Tibial nerve (tissue), 4 donors: ENCODE results near the gene COPS7B. TPM values are rescaled to one million over a fixed set of nuclear protein-coding genes. Genes with fewer than 3 reads are reported as not detected.

ENCODE experiments used
- DNase-seq, 2 donors: peaks; one replicate each; pipeline ENCODE4 v3.0.0-alpha.2; 2019; ENCODE audit warnings: low spot score in 2 of 2
- H3K27ac ChIP-seq, 4 donors: fragments of 200-600 bp; sonication (generic) in 3 of 4; one replicate each; pipeline ENCODE4 v1.5.1; 2017 to 2019; ENCODE audit warnings: mild to moderate bottlenecking in 1 of 4
- H3K27me3 ChIP-seq, 2 donors: fragments of 200-600 bp; sonication (generic) in 1 of 2; one replicate each; pipeline versions ENCODE4 v1.5.1 to v1.6.0; 2017 to 2019
- H3K36me3 ChIP-seq, 3 donors: fragments of 200-600 bp; sonication (generic); one replicate each; pipeline ENCODE4 v1.5.1; 2018 to 2019
- H3K4me1 ChIP-seq, 4 donors: fragments of 200-600 bp; sonication (generic) in 3 of 4; one replicate each; pipeline ENCODE4 v1.5.1; 2017 to 2019
- H3K4me3 ChIP-seq, 4 donors: fragments of 200-600 bp; sonication (generic) in 3 of 4; one replicate each; pipeline ENCODE4 v1.5.1; 2017 to 2019; ENCODE audit warnings: mild to moderate bottlenecking in 1 of 4, moderate library complexity in 1 of 4
- H3K9me3 ChIP-seq, 4 donors: fragments of 200-600 bp; sonication (generic) in 3 of 4; one replicate each; pipeline ENCODE4 v1.5.1; 2017 to 2019
- CTCF ChIP-seq, 5 experiments: fragments of 200-600 bp in 3 of 5; fragments of 450-650 bp in 2 of 5; sonication (generic) in 3 of 5; IDR thresholded peaks; one replicate each; pipeline ENCODE4 v1.5.1; 2016 to 2019; ENCODE audit warnings: antibody characterized with exemption in 5 of 5, mild to moderate bottlenecking in 3 of 5, moderate library complexity in 2 of 5
- EP300 ChIP-seq, 2 donors: sonication (generic); formaldehyde crosslinking; IDR thresholded peaks; one replicate each; pipeline ENCODE4 v1.6.1; 2017; ENCODE audit warnings: antibody characterized with exemption in 2 of 2, mild to moderate bottlenecking in 1 of 2
- POLR2A ChIP-seq, 2 donors: fragments of 450-650 bp; IDR thresholded peaks; one replicate each; pipeline ENCODE4 v1.6.1; 2017; ENCODE audit warnings: antibody characterized with exemption in 2 of 2, mild to moderate bottlenecking in 2 of 2, moderate library complexity in 2 of 2
- WGBS, 2 donors: methylation state at CpG; one replicate each; pipeline ENCODE4 v1.1.5; 2018; 5-methylcytosine and 5-hydroxymethylcytosine counted together
- total RNA-seq, 4 donors: library from RNA; depleted of rRNA; stranded (reverse); fragments of >200 nt; gene quantifications; one replicate each; pipeline ENCODE4 v1.1.0, GENCODE V29; 2016

COPS7B gene
- total RNA-seq, 4 donors from 2014 or later = 26.0 to 89.4 (median 42.5) TPM

GRCh38 chr2:231781798-231782726, 4.2 kb upstream of the COPS7B start:
- no peak for TF ChIP-seq POLR2A (IDR thresholded peaks at IDR 0.05)
- TF ChIP-seq CTCF (IDR thresholded peaks at IDR 0.05) = no peak
- TF ChIP-seq EP300 (IDR thresholded peaks at IDR 0.05) = no peak
- no peaks in the 10 kb centered on the region for H3K36me3 ChIP-seq
- H3K27ac ChIP-seq = peak overlapping the region; percentile 80 to 89 (median 88)
- peaks cover 0 to 56% (median 30%) of the 10 kb centered on the region in 4 donors for H3K4me1 ChIP-seq
- peak overlapping the region; percentile 62 to 93 (median 85) for H3K4me3 ChIP-seq
- peak in 1 of 2 donors; percentile 10 for DNase-seq
- no peaks in the 10 kb centered on the region for H3K9me3 ChIP-seq
- WGBS, 2 donors = 4 to 5% methylated on average over 12 of the region's 12 CpGs
- no peaks in the 10 kb centered on the region for H3K27me3 ChIP-seq

GRCh38 chr2:231785413-231785812, 832 bp upstream of the COPS7B start:
- Histone ChIP-seq H3K4me1 (peaks cover 0 to 72% (median 29%) of the 10 kb centered on the region in 4 donors), H3K4me3 (no peak overlapping the region), H3K27ac (no peak overlapping the region), H3K27me3 (no peaks in the 10 kb centered on the region), H3K36me3 (peaks cover 0 to 16% (median 0%) of the 10 kb centered on the region in 3 donors), H3K9me3 (no peaks in the 10 kb centered on the region)
- WGBS, 2 donors = 76% methylated on average over 2 of the region's 2 CpGs
- no peak for TF ChIP-seq EP300 (IDR thresholded peaks at IDR 0.05)
- no peak for TF ChIP-seq POLR2A (IDR thresholded peaks at IDR 0.05)
- TF ChIP-seq CTCF (IDR thresholded peaks at IDR 0.05) = no peak
- no peak for DNase-seq

DNA sequence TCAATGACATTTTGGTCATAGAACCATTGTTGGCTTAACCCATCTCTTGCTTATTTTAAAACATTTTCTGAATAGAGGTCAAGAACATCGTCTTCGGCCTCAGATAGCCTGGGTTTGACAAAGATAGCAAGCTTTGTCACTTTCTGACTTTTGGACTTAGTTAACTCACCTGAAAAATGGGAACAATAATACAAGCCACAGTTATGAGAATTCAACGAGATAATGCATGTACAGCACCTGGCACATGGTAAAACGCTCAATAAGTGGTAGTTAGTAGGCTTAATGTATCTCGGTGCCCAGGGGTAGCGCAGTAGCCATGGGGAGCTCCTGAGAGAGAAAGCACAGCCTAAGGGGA, 446 bp upstream of the COPS7B start:
- Histone ChIP-seq H3K36me3 (peaks cover 0 to 16% (median 0%) of the 10 kb centered on the region in 3 donors), H3K27me3 (no peaks in the 10 kb centered on the region), H3K4me1 (peaks cover 0 to 69% (median 29%) of the 10 kb centered on the region in 4 donors), H3K9me3 (no peaks in the 10 kb centered on the region), H3K4me3 (peak overlapping the region; percentile 74 to 86 (median 78)), H3K27ac (peak overlapping the region; percentile 51 to 79 (median 76))
- no peak for DNase-seq
- 43% methylated on average over 6 of the region's 6 CpGs for WGBS, 2 donors
- TF ChIP-seq POLR2A (IDR thresholded peaks at IDR 0.05) (no peak), CTCF (IDR thresholded peaks at IDR 0.05) (no peak)

DNA sequence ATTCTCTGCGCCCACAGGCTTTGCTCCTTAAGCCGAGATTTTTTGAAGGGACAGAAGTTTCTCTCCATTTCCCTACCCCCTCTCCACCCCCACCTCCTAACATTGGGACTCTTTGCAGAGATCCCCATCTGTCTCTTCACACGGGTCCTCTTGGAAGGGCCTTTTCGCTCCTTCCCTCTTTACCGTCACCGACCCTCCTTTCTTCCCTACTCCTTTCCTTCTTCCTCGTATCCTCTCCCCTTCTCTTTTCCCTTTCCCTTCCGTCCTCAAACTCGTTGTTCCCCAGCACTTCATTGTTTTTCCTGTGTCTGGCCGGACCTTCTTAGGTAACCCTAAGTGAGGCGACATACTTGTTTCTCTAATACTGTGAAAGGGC, 660 bp downstream of the COPS7B start:
- H3K36me3 ChIP-seq = peaks cover 0 to 27% (median 0%) of the 10 kb centered on the region in 3 donors
- no peaks in the 10 kb centered on the region for H3K9me3 ChIP-seq
- H3K4me1 ChIP-seq = peaks cover 0 to 73% (median 28%) of the 10 kb centered on the region in 4 donors
- TF ChIP-seq CTCF (IDR thresholded peaks at IDR 0.05) (no peak), EP300 (IDR thresholded peaks at IDR 0.05) (no peak), POLR2A (IDR thresholded peaks at IDR 0.05) (no peak)
- WGBS, 2 donors = 9 to 14% methylated on average over 11 of the region's 11 CpGs
- no peak for DNase-seq
- H3K4me3 ChIP-seq = peak overlapping the region; percentile 74 to 86 (median 78)
- peak overlapping the region in 3 of 4 donors; percentile 75 to 79 (median 78) for H3K27ac ChIP-seq
- H3K27me3 ChIP-seq = no peaks in the 10 kb centered on the region

DNA sequence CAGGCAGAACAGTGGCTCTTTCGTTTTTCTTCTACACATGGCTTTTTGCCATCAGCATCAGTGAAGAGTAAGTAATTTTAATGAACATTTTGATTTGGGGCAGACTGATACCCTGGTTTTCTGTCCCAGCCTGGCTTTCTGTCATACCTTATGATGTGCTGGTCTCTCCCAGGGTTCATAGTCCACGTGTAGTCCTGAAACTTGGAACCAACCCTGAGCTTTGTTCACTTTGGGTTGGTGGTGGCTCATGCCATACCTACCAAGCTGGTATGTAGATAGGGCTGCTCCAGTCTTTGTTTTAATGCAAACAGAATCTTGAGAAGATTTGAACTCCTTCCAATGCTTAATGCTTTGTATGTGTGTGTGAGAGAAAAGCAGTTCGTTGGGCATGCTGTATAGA, 4.9 kb downstream of the COPS7B start:
- Histone ChIP-seq H3K4me1 (peaks cover 0 to 33% (median 10%) of the 10 kb centered on the region in 4 donors), H3K27me3 (no peaks in the 10 kb centered on the region), H3K9me3 (no peaks in the 10 kb centered on the region), H3K27ac (no peak overlapping the region), H3K36me3 (peaks cover 0 to 68% (median 0%) of the 10 kb centered on the region in 3 donors), H3K4me3 (no peak overlapping the region)
- WGBS, 2 donors = 81 to 86% methylated on average over 3 of the region's 3 CpGs
- TF ChIP-seq EP300 (IDR thresholded peaks at IDR 0.05) (no peak), POLR2A (IDR thresholded peaks at IDR 0.05) (no peak), CTCF (IDR thresholded peaks at IDR 0.05) (no peak)
- DNase-seq = no peak
